Mesenteric fat pad (tissue), 1 donor: Measurements from ENCODE around the gene ZBTB3. TPM values are rescaled to one million over a fixed set of nuclear protein-coding genes. Genes with fewer than 3 reads are reported as not detected.
A peak's percentile ranks its signal among the peaks of the same experiment; 100 is the strongest.
"Not testable (repeated sequence)": the region's sequence is repeated elsewhere in the genome, so short reads cannot be mapped to it uniquely, and the experiment has no call there.

ENCODE experiments used
- DNase-seq: peaks from one replicate; pipeline ENCODE4 v3.0.0-alpha.2; 2020; ENCODE audit warnings: low spot score
- total RNA-seq: library from RNA; stranded (reverse); fragmentation: NEBNext Ultra II Directional; extraction: Animal tissue kit (Norgen Biotek cat#: 25700); gene quantifications from one replicate; pipeline ENCODE4 v1.2.1, GENCODE V29; 2021
- donor health status: DM: yes; HTN: yes; CAD: no.

ZBTB3 gene
- total RNA-seq, 1 donor from 2014 or later: 6.1 TPM

DNA sequence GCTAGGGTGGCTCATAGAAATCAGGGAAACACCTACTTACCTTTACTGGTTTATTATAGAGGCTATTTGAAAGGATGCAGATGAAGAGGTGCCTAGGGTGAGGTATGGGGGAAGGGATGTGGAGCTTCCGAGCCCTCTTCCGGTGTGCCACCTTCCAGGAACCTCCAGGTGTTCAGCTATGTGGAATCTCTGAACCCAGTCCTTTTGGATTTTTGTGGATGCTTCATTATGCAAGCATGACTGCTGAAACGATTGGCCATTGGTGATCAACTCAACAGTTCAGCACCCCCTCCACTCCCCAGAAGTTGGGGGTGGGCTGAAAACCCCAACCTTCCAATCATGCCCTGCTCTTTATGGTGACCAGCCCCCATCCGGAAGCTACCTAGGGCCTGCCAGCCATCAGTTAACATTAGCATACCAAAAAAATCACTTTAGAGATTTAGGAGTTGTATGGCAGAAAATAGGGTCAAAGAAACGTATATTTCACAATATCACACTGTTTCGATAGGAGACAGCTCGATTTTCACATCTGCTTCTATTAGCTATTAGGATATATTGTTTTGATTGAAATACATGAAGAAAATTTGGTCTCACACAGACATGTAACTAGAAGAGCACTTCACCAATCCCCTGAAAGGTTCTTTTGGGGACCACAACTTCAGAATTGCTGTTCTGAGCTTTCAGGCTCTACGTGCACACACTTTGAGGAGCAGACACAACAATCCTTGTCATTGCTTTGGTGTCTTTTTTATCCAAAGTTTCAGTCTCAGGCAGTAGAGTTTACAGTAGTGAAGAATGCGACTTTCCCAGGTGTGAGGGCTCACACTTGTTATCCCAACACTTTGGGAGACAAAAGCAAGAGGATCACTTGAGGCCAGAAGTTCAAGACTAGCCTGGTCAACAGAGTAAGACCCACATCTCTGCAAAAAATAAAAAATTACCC lies 4.2 kb upstream of the ZBTB3 start:
- DNase-seq: no peak

DNA sequence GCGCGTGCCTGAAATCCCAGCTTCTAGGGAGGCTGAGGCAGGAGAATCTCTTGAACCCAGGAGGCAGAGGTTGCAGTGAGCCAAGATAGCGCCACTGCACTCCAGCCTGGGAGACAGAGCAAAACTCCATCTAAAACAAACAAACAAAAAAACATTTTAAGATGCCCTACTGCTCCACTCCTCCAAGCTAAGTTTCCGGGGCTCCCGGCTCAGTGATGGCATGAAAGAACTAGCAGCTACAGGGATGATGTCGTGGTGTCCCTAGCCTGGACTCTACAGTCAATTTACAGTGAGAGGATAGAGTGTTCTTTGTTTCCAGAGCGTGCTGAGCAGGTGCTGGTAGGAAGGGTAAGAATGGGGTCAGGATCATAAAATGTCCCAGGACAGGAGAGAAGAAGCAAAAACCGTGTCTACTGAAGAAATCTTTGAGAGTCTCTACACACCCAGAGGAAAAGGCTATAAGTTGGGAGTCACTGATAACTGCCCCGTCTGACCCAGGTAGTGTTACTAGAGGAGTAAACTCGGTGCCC lies 1.2 kb upstream of the ZBTB3 start:
- no peak for DNase-seq

DNA sequence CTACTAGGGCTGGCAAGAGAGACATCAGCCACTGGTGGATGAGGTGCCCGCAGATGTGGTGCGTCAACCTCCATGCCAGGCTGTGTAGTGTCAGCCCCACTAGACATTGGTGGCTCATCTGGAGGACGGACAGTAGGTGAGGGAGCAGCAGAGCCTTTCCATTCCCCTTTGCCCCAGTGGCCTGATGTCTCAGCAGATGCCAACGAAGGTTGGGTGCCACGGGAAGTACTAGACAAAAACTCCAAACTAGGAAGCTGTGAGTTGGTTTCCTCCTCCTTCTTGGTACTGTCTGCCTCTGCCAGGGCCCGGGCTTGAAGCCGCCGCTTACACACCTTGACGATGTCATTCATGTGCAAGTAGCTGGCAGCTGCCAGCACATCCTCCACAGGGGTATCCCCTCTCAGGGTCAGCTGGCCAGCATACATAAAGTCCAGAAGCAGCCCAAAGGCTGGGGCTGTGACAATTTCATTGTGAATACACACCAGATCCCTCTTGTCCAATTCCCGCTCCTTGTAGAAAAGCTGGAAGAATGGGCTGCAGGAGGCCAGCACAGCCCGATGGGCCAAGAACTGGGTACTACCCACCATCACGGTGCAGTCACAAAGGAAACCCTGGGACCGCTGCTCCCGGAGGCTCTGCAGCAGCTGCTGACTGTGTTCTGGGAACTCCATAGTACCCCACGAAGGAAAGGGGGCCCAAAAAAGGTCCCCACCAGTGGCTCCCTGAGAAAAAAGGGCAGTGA lies 795 bp downstream of the ZBTB3 start:
- DNase-seq: no peak

DNA sequence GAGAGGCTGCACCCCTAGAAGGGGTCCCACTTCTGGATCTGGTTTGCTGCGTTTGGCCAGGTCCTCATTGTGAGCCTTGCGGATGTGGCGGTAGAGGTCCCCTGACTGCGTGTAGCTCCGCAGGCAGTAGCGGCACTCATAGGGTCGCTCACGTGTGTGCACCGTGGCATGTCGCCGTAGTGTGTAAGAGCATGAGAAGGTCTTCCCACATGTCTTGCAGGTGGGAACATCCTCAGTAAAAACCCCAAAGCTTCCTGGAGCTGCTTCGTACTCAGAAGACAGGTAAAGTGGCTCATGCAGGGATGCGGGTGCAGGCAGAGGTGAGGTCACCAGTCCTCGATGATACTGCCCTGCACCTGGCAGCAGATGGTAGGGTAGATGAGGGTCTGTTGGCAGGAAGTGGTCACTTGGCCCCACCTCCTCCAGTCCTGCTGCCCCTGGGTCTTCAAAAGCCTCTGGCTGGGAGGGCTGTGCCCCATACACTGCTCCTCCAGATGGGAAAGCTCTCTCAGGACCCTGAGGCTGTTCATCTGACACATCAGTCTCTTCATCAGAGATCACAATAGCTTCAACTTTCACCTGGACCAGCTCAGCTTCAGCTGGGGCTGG lies 1.7 kb downstream of the ZBTB3 start:
- no peak for DNase-seq

DNA sequence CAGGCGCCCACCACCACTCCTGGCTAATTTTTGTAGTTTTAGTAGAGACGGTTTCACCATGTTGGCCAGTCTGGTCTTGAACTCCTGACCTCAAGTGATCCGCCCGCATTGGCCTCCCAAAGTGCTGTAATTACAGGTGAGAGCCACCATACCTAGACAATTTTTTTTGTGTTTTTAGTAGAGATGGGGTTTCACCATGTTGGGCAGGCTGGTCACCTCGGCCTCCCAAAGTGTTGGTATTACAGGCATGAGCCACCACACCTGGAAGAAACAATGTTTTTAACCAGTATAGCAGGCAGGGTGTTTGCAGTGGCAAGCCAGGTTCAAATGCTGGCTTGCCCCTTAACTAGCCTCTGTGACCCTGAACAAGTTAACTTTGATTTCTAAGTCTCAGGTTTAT lies 4.0 kb downstream of the ZBTB3 start:
- DNase-seq: not testable (repeated sequence)

DNA sequence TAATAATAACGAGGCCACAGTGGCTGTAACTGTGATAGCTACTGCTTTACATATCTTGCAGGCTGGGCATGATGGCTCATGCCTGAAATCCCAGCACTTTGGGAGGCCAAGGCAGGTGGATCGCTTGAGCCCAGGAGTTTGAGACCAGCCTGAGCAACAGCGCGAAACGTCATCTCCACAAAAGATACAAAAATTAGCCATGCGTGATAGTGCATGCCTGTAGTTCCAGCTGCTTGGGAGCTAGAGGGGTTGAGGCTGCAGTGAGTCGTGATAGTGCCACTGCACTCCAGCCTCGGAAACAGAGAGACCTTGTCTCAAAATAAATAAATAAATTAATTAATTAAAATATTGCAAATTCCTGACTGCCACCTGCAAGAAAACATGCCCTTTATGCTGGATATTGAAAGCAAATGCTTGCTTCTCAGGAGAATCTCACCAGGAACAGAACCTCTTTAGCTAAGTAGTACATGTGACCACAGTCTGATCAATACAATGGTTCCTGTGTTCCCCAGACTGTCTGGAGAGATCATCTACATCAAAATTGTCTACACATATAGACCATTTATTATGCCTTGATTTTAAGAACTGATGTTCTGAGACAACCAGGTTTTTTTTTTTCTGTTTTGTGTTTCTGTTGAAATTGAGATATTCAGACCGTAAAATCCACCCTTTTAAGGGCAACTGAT lies 6.3 kb downstream of the ZBTB3 start:
- no peak for DNase-seq

DNA sequence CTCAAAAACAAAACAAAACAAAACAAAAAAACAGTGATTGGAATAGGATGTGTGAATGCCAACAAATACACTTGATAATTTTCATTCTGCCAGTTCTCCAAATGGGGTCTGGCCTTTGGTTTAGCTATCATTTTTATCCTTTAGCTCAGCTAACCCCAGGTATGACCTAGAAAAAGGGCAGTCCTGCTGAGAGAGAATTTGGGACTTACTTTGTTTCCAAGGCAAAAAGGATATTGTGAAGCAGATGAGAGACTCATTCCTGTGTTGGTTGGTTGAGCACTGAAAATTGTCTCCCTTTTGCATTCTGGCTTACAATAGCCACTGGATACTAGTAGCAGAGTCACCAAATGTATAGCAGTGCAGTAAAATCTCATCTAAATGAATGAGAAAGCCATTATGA lies 16.8 kb downstream of the ZBTB3 start:
- DNase-seq: no peak

DNA sequence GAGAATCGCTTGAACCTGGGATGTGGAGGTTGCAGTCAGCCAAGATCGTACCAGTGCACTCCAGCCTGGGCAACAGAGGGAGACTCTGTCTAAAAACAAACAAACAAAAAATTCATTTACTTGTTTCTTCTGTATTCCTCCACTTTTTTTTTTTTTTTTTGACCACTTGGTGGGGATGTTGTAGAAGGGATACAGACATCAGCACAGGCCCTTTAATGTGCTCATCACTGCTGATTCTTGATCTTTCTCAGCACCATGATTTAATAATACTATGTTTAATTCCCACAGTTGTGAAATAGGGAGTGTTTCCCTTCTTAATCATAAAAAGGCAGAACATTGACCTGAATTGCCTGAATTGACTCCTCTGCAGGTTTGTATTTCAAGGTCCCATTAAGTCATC lies 21.1 kb downstream of the ZBTB3 start:
- no peak for DNase-seq

DNA sequence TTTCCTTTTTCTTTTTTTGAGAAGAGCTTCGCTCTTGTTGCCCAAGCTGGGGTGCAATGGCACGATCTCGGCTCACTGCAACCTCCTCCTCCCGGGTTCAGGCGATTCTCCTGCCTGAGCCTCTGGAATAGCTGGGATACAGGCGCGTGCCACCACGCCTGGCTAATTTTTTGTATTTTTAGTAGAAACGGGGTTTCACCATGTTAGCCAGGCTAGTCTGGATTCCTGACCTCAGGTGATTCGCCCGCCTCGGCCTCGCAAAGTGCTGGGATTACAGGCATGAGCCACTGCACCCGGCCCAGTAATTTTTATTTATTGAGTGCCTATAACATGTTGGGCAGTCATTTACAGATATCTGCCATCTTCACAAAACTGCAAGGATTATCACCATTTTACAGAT lies 23.9 kb downstream of the ZBTB3 start:
- not testable (repeated sequence) for DNase-seq

DNA sequence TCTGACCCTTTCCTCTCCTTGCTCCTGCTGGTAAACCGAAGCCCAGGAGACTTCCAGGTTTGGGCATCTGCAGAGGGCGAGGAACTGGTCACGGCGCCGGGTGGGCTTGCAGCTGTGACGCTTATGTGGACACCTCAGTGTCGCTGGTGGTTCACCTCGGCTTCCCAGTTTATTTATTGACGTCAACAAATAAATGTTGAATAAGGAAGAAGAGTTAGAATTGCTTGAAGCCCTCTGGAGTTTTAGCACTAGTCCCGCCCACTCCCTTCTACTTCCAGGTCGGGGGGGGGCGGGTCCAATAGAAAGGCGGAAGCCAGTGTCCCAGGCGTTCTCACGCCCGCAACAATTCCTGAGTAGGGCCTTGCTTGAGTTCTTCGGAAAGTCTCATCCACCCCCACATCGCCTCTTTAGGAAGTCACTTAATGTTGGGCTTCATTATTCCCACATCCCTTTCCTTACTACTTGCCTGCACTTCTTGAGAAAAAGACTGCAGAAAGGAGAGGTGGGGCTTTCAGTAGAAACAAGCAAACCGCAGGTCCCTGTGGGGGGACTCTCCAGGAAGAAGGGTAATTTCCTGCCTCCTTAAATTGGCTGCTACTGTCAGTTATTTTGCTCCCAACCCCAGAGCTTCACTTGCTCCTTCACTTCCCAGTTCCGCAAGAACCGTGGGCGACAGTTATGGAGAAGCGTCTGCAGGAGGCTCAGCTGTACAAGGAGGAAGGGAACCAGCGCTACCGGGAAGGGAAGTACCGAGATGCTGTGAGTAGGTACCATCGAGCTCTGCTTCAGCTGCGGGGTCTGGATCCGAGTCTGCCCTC lies 25.6 kb downstream of the ZBTB3 start, which contains the start of gene TTC9C:
Gene TTC9C (plus strand): TSS at position 316 of the 818 bp plus-strand sequence. CDS start 363 bp downstream, at position 679.
- no peak for DNase-seq

DNA sequence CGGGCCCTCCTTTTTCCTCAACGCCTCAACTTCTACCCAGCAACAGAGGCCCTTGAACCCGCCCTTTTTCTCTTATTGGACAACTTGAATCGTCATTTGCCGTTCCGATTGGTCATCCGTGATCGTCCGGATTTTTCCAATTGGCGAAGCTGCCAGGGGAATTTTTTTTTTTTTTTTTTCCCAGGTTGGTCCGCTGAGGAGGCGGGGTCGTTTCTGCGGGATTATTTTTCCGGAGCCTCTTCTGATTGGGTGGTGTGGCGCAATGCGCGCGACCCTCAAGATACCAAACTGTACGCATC lies 26.1 kb downstream of the ZBTB3 start:
- DNase-seq: no peak

DNA sequence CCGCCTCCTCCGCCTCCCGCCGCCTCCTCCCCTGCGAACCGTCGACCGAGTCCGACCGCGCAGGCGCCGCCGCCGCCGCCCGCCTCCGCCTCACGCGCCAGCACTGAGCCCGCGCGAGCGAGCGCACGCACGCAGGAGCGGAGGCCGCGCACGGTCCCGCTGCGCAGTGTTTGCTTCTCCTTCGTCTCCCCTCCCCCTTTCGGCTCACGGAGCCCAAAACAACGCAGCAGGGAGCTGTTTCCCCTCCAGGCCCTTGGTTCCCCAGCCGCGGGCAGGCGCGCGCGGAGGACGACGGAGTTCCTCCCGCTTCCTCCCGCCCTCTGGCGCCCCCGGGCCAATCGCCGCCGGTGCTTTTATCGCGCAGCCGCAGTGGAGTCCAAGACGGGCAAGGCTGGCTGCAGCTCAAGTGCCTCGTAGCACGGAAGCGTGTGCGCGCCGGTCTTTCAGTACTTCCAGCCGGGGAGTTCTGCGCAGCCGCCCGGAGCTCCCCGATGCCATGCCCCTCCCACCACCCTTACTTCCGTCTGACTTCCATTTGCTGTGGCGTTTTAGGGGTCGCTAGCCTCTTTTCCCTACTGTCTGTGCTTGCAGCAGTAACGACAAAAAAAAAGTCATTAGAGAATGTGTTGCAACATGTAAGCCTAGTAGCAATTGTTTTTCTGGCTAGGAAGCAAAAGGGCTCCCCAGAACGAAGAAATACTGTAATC lies 26.6 kb downstream of the ZBTB3 start, which contains the start of gene HNRNPUL2:
Gene HNRNPUL2 (minus strand): TSS at position 293 of the 707 bp plus-strand sequence. CDS start 301 bp downstream, outside the sequence.
- peak; percentile 100 for DNase-seq

DNA sequence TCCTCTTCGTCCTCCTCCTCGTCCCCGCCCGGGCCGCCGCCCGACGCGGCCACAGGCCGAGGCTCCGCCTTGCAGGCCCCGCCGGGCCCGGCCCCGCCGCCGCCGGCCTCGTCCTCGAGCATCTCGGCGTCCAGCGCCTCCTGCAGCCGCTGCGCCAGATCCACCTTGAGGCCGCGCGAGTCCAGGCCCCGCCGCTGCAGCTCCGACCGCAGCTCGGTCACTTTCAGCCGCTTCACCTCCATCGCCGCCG lies 27.1 kb downstream of the ZBTB3 start:
- no peak for DNase-seq

DNA sequence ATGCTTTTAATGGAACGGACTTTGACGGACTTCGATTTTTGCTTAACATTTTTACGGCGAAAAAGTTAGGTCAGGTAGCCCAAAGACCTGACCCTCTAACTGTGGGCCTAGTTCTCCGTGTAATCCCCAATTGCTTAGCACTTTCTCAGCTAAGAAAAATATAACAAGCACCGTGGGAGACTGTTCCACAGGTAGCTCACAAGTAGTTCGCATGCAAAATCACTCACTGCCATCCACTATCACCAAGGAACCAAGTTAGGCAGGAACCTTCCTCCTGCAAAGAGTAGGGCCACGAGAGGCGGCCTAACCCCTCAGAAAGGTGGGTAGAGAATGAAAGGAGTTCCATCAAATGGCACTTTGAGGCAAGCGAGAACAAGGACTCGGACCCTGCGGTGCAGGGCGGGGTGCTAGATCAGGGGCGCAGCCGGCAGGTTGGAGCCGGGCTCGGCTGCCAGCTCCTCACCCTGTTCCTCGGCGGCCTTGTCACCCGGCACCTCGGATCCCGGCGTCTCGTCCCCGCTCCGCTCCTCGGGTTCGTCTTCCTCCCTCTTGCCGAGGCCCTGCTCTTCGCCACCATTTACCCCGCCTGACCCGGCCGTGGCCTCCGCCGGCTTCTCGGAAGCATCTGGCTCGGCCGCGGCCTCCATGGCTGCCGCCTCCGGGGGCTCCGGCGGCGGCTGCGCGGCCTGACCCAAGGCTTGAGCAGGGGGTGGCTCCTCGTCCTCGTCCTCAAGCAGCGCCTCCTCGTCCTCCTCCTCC lies 27.6 kb downstream of the ZBTB3 start:
- DNase-seq: no peak

DNA sequence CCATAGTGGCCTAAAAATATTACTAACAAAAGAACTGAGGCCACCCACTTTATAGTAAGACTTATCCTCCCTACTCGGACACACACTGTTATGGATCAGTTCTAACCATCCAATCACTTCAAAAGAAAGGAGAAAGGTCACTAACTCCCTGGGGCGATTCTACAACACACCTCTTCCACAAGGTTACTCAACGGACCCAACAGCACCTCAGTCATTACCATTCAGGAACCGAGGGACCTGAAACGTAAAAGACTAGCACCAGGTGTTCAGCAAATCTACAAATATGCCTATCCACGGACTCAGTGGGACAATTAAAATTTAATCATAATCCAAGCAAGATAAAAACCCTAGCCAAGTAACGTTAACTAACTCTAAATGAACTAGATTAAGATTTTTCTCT lies 28.3 kb downstream of the ZBTB3 start:
- no peak for DNase-seq

DNA sequence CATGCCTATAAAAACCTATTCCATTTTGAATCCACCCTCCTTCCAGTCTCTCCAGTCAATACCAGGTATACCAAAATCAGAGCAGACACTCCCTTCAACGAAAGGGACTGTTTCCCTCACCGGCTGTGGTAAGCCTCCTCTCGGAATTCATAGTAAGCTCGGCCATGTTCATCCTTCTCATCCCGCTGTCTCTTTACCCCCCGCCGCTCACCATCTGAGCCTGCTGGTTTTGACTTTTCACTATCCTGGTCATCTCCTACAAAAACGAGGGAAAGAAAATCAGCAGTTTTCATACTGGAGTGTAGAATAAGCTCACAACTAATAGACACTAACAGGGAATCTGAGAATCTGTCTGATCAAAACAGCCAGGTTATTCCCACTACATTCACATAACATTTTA lies 29.8 kb downstream of the ZBTB3 start:
- no peak for DNase-seq

DNA sequence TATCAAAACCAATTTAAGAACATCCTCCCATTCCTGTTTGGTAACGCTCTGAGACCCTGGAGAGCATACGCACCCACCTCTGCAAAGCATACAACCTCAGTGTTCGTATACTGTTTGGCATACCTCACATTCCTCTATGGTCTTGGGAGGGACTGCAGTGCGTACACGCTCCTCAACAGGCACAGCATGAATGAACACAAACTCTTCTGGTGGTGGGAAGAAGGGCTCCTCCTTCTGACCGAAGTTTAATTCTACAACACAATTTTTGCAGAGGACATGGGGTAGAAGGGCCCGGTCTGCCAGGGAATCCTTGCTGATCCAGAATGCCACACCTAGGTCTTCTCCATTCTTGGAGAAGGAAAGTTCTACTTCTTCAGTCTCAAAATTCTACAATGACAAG lies 32.0 kb downstream of the ZBTB3 start:
- DNase-seq: no peak

DNA sequence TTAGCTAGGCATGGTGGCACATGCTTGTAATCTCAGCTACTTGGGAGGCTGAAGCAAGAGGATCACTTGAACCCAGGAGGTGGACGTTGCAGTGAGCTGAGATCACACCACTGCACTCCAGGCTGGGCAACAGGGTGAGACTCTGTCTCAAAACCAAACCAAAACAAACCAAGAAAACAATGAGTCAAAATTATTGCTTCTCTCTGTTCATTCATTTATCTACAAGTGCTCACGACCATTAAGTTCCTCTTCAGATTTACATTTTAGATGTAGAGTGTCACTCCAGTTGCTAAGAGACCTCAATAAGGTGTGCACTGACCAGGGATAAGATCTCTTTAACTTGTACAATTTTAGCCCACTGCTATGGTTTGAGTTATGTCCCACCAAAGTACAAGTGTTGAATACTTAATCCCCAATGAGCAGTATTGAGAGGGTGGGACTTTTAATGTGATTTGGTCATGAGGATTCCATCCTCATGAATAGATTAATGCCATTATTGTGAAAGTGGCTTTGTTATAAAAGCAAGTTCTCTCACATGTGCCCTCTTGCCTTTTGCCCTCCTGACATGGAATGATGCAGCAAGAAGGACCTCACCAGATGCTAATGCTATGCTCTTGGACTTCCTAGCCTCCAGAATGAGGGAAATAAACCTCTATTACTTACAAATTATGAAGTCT lies 34.5 kb downstream of the ZBTB3 start:
- no peak for DNase-seq

DNA sequence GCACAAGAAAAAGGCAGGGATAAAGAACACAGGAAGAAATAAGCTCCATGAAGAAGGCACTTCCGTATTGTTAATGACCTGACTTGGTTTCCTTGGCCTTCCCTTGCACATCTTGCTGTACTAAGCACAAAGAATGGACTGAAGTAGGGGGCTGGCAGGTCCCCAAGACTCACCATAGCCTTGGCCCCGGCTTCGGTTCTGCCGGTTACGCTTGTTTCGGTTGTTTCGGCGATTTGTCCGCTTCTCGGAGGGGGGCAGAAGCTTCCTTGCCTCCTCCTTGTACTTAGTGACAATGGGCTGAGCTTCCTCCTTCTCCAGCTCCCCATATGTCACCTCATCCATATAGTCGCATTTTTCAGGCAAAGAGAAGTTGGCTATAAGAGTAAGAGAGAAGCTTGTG lies 37.1 kb downstream of the ZBTB3 start:
- DNase-seq: peak; percentile 76
